Measurements from ENCODE around the gene RNF146.

GRCh38 chr6:127299522-127300240 is 33.0 kb downstream of the RNF146 start:
- TF ChIP-seq, protein P1, sequence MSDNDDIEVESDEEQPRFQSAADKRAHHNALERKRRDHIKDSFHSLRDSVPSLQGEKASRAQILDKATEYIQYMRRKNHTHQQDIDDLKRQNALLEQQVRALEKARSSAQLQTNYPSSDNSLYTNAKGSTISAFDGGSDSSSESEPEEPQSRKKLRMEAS (CRISPR knock-in tag; IDR thresholded peaks at IDR 0.05): no peak
- TF ChIP-seq SRF (CRISPR knock-in tag; IDR thresholded peaks at IDR 0.05) (no peak), ZFP91 (CRISPR knock-in tag; IDR thresholded peaks at IDR 0.05) (no peak), TBP (optimal IDR thresholded peaks at IDR 0.05; ENCODE audit: low read depth, low read length) (no peak), HNRNPL (IDR thresholded peaks at IDR 0.05; ENCODE audit: low read depth, low read length) (no peak)
- TF ChIP-seq, protein P2, sequence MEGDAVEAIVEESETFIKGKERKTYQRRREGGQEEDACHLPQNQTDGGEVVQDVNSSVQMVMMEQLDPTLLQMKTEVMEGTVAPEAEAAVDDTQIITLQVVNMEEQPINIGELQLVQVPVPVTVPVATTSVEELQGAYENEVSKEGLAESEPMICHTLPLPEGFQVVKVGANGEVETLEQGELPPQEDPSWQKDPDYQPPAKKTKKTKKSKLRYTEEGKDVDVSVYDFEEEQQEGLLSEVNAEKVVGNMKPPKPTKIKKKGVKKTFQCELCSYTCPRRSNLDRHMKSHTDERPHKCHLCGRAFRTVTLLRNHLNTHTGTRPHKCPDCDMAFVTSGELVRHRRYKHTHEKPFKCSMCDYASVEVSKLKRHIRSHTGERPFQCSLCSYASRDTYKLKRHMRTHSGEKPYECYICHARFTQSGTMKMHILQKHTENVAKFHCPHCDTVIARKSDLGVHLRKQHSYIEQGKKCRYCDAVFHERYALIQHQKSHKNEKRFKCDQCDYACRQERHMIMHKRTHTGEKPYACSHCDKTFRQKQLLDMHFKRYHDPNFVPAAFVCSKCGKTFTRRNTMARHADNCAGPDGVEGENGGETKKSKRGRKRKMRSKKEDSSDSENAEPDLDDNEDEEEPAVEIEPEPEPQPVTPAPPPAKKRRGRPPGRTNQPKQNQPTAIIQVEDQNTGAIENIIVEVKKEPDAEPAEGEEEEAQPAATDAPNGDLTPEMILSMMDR (IDR thresholded peaks at IDR 0.05 in 2 of 3, conservative IDR thresholded peaks at IDR 0.05 in 1 of 3; ENCODE audit: insufficient read depth in 2 of 3, low read depth in 1 of 3, low read length in 3 of 3): no peak
